ENCODE measurements around the gene USH2A. TPM values are rescaled to one million over a fixed set of nuclear protein-coding genes. Genes with fewer than 3 reads are reported as not detected.

The USH2A gene
- total RNA-seq, 2 donors from 2014 or later: not detected

- ATAC-seq (replicated peaks in 1 of 2): no peak
- no peak overlapping the region for H3K27ac Mint-ChIP-seq
- peaks cover 0 to 1% of the 10 kb centered on the region in 2 donors for H3K36me3 Mint-ChIP-seq (ENCODE audit: insufficient read depth in 2 of 2)
- no peak for DNase-seq
- H3K4me1 Mint-ChIP-seq (ENCODE audit: low read depth): no peaks in the 10 kb centered on the region
- peaks cover 0 to 2% of the 10 kb centered on the region in 2 donors for H3K9me3 Mint-ChIP-seq
- no peaks in the 10 kb centered on the region for H3K27me3 Mint-ChIP-seq (ENCODE audit: low read depth)
- H3K4me3 Mint-ChIP-seq: no peak overlapping the region
Measured at GRCh38 chr1:215890438-215890837, 532.8 kb downstream of the USH2A start.

GRCh38 chr1:215889871-215890270 lies 533.4 kb downstream of the USH2A start:
- DNase-seq (no peak), ATAC-seq (replicated peaks in 1 of 2) (no peak)
- Mint-ChIP-seq H3K27ac (no peak overlapping the region), H3K27me3 (ENCODE audit: low read depth) (no peaks in the 10 kb centered on the region), H3K4me3 (no peak overlapping the region), H3K9me3 (peaks cover 0 to 1% of the 10 kb centered on the region in 2 donors), H3K4me1 (ENCODE audit: low read depth) (no peaks in the 10 kb centered on the region), H3K36me3 (ENCODE audit: insufficient read depth in 2 of 2) (peaks cover 0 to under 1% of the 10 kb centered on the region in 2 donors)

GRCh38 chr1:215888159-215888558 lies 535.1 kb downstream of the USH2A start:
- DNase-seq (no peak), ATAC-seq (replicated peaks in 1 of 2) (no peak)
- Mint-ChIP-seq H3K27ac (no peak overlapping the region), H3K36me3 (ENCODE audit: insufficient read depth in 2 of 2) (no peaks in the 10 kb centered on the region), H3K9me3 (no peaks in the 10 kb centered on the region), H3K4me3 (no peak overlapping the region), H3K27me3 (ENCODE audit: low read depth) (no peaks in the 10 kb centered on the region), H3K4me1 (ENCODE audit: low read depth) (no peaks in the 10 kb centered on the region)

- H3K4me1 Mint-ChIP-seq (ENCODE audit: low read depth): no peaks in the 10 kb centered on the region
- no peaks in the 10 kb centered on the region for H3K36me3 Mint-ChIP-seq (ENCODE audit: insufficient read depth in 2 of 2)
- H3K27ac Mint-ChIP-seq: no peak overlapping the region
- H3K9me3 Mint-ChIP-seq: no peaks in the 10 kb centered on the region
- no peak overlapping the region for H3K4me3 Mint-ChIP-seq
- no peaks in the 10 kb centered on the region for H3K27me3 Mint-ChIP-seq (ENCODE audit: low read depth)
- DNase-seq (no peak), ATAC-seq (replicated peaks in 1 of 2) (no peak)
Measured at GRCh38 chr1:215887627-215888026, 535.6 kb downstream of the USH2A start.

- Mint-ChIP-seq H3K4me3 (no peak overlapping the region), H3K9me3 (peaks cover 2 to 3% of the 10 kb centered on the region in 2 donors), H3K27me3 (ENCODE audit: low read depth) (no peaks in the 10 kb centered on the region), H3K27ac (no peak overlapping the region), H3K36me3 (ENCODE audit: insufficient read depth in 2 of 2) (no peaks in the 10 kb centered on the region), H3K4me1 (ENCODE audit: low read depth) (no peaks in the 10 kb centered on the region)
- ATAC-seq (replicated peaks in 1 of 2) (no peak), DNase-seq (no peak)
Measured at GRCh38 chr1:215883004-215883403, 540.2 kb downstream of the USH2A start.

GRCh38 chr1:215878843-215879242 lies 544.4 kb downstream of the USH2A start:
- ATAC-seq (replicated peaks in 1 of 2) (no peak), DNase-seq (no peak)
- no peaks in the 10 kb centered on the region for H3K27me3 Mint-ChIP-seq (ENCODE audit: low read depth)
- H3K27ac Mint-ChIP-seq: no peak overlapping the region
- H3K4me1 Mint-ChIP-seq (ENCODE audit: low read depth): no peaks in the 10 kb centered on the region
- no peak overlapping the region for H3K4me3 Mint-ChIP-seq
- H3K9me3 Mint-ChIP-seq: peaks cover 4 to 8% of the 10 kb centered on the region in 2 donors
- H3K36me3 Mint-ChIP-seq (ENCODE audit: insufficient read depth in 2 of 2): no peaks in the 10 kb centered on the region

GRCh38 chr1:215878128-215878527 lies 545.1 kb downstream of the USH2A start:
- H3K27ac Mint-ChIP-seq: no peak overlapping the region

GRCh38 chr1:215877452-215877951 lies 545.7 kb downstream of the USH2A start:
- DNase-seq (no peak), ATAC-seq (replicated peaks in 1 of 2) (no peak)
- no peaks in the 10 kb centered on the region for H3K36me3 Mint-ChIP-seq (ENCODE audit: insufficient read depth in 2 of 2)
- H3K4me1 Mint-ChIP-seq (ENCODE audit: low read depth): no peaks in the 10 kb centered on the region
- no peak overlapping the region for H3K4me3 Mint-ChIP-seq
- no peaks in the 10 kb centered on the region for H3K27me3 Mint-ChIP-seq (ENCODE audit: low read depth)
- H3K9me3 Mint-ChIP-seq: peaks cover 4 to 8% of the 10 kb centered on the region in 2 donors
- H3K27ac Mint-ChIP-seq: no peak overlapping the region

More at GRCh38 chr1:215878128-215878527, 545.1 kb downstream of the USH2A start:
- ATAC-seq (replicated peaks in 1 of 2) (no peak), DNase-seq (no peak)
- H3K4me1 Mint-ChIP-seq (ENCODE audit: low read depth): no peaks in the 10 kb centered on the region
- H3K4me3 Mint-ChIP-seq: no peak overlapping the region
- peaks cover 4 to 8% of the 10 kb centered on the region in 2 donors for H3K9me3 Mint-ChIP-seq
- H3K27me3 Mint-ChIP-seq (ENCODE audit: low read depth): no peaks in the 10 kb centered on the region
- H3K36me3 Mint-ChIP-seq (ENCODE audit: insufficient read depth in 2 of 2): no peaks in the 10 kb centered on the region

- Mint-ChIP-seq H3K4me1 (ENCODE audit: low read depth) (no peaks in the 10 kb centered on the region), H3K9me3 (peaks cover 4 to 8% of the 10 kb centered on the region in 2 donors), H3K27me3 (ENCODE audit: low read depth) (no peaks in the 10 kb centered on the region), H3K36me3 (ENCODE audit: insufficient read depth in 2 of 2) (no peaks in the 10 kb centered on the region), H3K27ac (no peak overlapping the region), H3K4me3 (no peak overlapping the region)
- ATAC-seq (replicated peaks in 1 of 2): no peak
- DNase-seq: no peak
Measured at GRCh38 chr1:215875712-215876111, 547.5 kb downstream of the USH2A start.

GRCh38 chr1:215875236-215875635 lies 548.0 kb downstream of the USH2A start:
- Mint-ChIP-seq H3K4me3 (no peak overlapping the region), H3K4me1 (ENCODE audit: low read depth) (no peaks in the 10 kb centered on the region), H3K27ac (no peak overlapping the region), H3K9me3 (peaks cover 2 to 8% of the 10 kb centered on the region in 2 donors), H3K36me3 (ENCODE audit: insufficient read depth in 2 of 2) (no peaks in the 10 kb centered on the region), H3K27me3 (ENCODE audit: low read depth) (no peaks in the 10 kb centered on the region)
- ATAC-seq (replicated peaks in 1 of 2): no peak
- DNase-seq: no peak

GRCh38 chr1:215872658-215873057 lies 550.6 kb downstream of the USH2A start:
- Mint-ChIP-seq H3K36me3 (ENCODE audit: insufficient read depth in 2 of 2) (no peaks in the 10 kb centered on the region), H3K9me3 (peaks cover 1 to 6% of the 10 kb centered on the region in 2 donors), H3K27ac (no peak overlapping the region), H3K4me3 (no peak overlapping the region), H3K4me1 (ENCODE audit: low read depth) (no peaks in the 10 kb centered on the region), H3K27me3 (ENCODE audit: low read depth) (no peaks in the 10 kb centered on the region)
- no peak for ATAC-seq (replicated peaks in 1 of 2)
- DNase-seq: no peak

- H3K27ac Mint-ChIP-seq: no peak overlapping the region
- H3K4me3 Mint-ChIP-seq: no peak overlapping the region
- DNase-seq: no peak
- no peaks in the 10 kb centered on the region for H3K27me3 Mint-ChIP-seq (ENCODE audit: low read depth)
- peaks cover 0 to 2% of the 10 kb centered on the region in 2 donors for H3K9me3 Mint-ChIP-seq
- ATAC-seq (replicated peaks in 1 of 2): no peak
- H3K36me3 Mint-ChIP-seq (ENCODE audit: insufficient read depth in 2 of 2): no peaks in the 10 kb centered on the region
- no peaks in the 10 kb centered on the region for H3K4me1 Mint-ChIP-seq (ENCODE audit: low read depth)
Measured at GRCh38 chr1:215868500-215868899, 554.7 kb downstream of the USH2A start.

- H3K36me3 Mint-ChIP-seq (ENCODE audit: insufficient read depth in 2 of 2): peaks cover 0 to 3% of the 10 kb centered on the region in 2 donors
- H3K9me3 Mint-ChIP-seq: peaks cover 4 to 9% of the 10 kb centered on the region in 2 donors
- H3K4me3 Mint-ChIP-seq: no peak overlapping the region
- H3K4me1 Mint-ChIP-seq (ENCODE audit: low read depth): no peaks in the 10 kb centered on the region
- H3K27ac Mint-ChIP-seq: no peak overlapping the region
- DNase-seq (no peak), ATAC-seq (replicated peaks in 1 of 2) (no peak)
- no peaks in the 10 kb centered on the region for H3K27me3 Mint-ChIP-seq (ENCODE audit: low read depth)
Measured at GRCh38 chr1:215865060-215865459, 558.2 kb downstream of the USH2A start.

GRCh38 chr1:215863796-215864195 lies 559.5 kb downstream of the USH2A start:
- no peak overlapping the region for H3K4me3 Mint-ChIP-seq
- no peak overlapping the region for H3K27ac Mint-ChIP-seq
- DNase-seq (no peak), ATAC-seq (replicated peaks in 1 of 2) (no peak)
- H3K36me3 Mint-ChIP-seq (ENCODE audit: insufficient read depth in 2 of 2): peaks cover 0 to 3% of the 10 kb centered on the region in 2 donors
- no peaks in the 10 kb centered on the region for H3K4me1 Mint-ChIP-seq (ENCODE audit: low read depth)
- peaks cover 4 to 11% of the 10 kb centered on the region in 2 donors for H3K9me3 Mint-ChIP-seq
- H3K27me3 Mint-ChIP-seq (ENCODE audit: low read depth): no peaks in the 10 kb centered on the region

All from activated T-cell treated with anti-CD3 and anti-CD28 coated beads, Interleukin-2, amount 50 U/mL, for 72 hours (primary cell).